ENCODE measurements around the gene EPC2. TPM values are rescaled to one million over a fixed set of nuclear protein-coding genes. Genes with fewer than 3 reads are reported as not detected.

The EPC2 gene
- total and polyA plus RNA-seq, 2 experiments from 2014 or later: 6.3 to 27.0 TPM

- TF ChIP-seq NANOG (IDR thresholded peaks at IDR 0.05; ENCODE audit: borderline replicate concordance) (no peak), EZH2phosphoT487 (IDR thresholded peaks at IDR 0.05; ENCODE audit: unreplicated experiment) (no peak), JUNB (IDR thresholded peaks at IDR 0.05; ENCODE audit: unreplicated experiment) (no peak), REST (IDR thresholded peaks at IDR 0.05; ENCODE audit: unreplicated experiment) (no peak), POLR2AphosphoS5 (IDR thresholded peaks at IDR 0.05; ENCODE audit: low read depth) (no peak), ZNF114 (CRISPR knock-in tag; IDR thresholded peaks at IDR 0.05) (no peak), ETS1 (IDR thresholded peaks at IDR 0.05) (no peak), CREB1 (CRISPR knock-in tag; IDR thresholded peaks at IDR 0.05; ENCODE audit: low read depth) (no peak), ZNF331 (CRISPR knock-in tag; IDR thresholded peaks at IDR 0.05; ENCODE audit: low read depth) (no peak)
Measured at GRCh38 chr2:148666555-148666954, 22.0 kb downstream of the EPC2 start (continued).

GRCh38 chr2:148667113-148667836 lies 22.7 kb downstream of the EPC2 start:
- Histone ChIP-seq H3K27me3 (ENCODE audit: insufficient read depth) (no peaks in the 10 kb centered on the region), H3K79me2 (replicated peaks; ENCODE audit: insufficient read depth) (peaks cover 100% of the 10 kb centered on the region), H3K9me2 (ENCODE audit: insufficient read depth) (no peaks in the 10 kb centered on the region), H3K4me3 (no peak overlapping the region), H4K20me1 (replicated peaks; ENCODE audit: insufficient read depth) (peaks cover 6% of the 10 kb centered on the region), H3K27ac (ENCODE audit: low read depth) (no peak overlapping the region), H3K4me1 (ENCODE audit: insufficient read depth) (peaks cover 9% of the 10 kb centered on the region), H3K4me2 (no peak overlapping the region), H2AFZ (no peak overlapping the region), H3K36me3 (ENCODE audit: insufficient read depth) (no peaks in the 10 kb centered on the region), H3F3A (replicated peaks; ENCODE audit: low read depth) (no peaks in the 10 kb centered on the region)
- peaks cover 6% of the 10 kb centered on the region; the same call in 1 of the 3 replicates for H3K36me3 Mint-ChIP-seq (ENCODE audit: low read depth)
- DNase-seq (ENCODE audit: low spot score) (no peak), ATAC-seq (no peak)
- no peak overlapping the region for H3K27ac Mint-ChIP-seq
- H3K4me3 Mint-ChIP-seq: no peak overlapping the region
- H3K4me1 Mint-ChIP-seq: peaks cover 36% of the 10 kb centered on the region
- H3K9me3 Mint-ChIP-seq: no peaks in the 10 kb centered on the region
- peaks cover 5% of the 10 kb centered on the region for H3K27me3 Mint-ChIP-seq (ENCODE audit: insufficient read depth, low read depth, poor library complexity)
- no peak for TF ChIP-seq ETS1 (IDR thresholded peaks at IDR 0.05)
- no peak for TF ChIP-seq CTCF (conservative IDR thresholded peaks at IDR 0.05; ENCODE audit: low read depth in 2 of 2)
- no peak for TF ChIP-seq ZNF114 (CRISPR knock-in tag; IDR thresholded peaks at IDR 0.05)
- no peak for TF ChIP-seq NANOG (IDR thresholded peaks at IDR 0.05; ENCODE audit: borderline replicate concordance)
- no peak for TF ChIP-seq REST (IDR thresholded peaks at IDR 0.05; ENCODE audit: unreplicated experiment)
- TF ChIP-seq EZH2 (IDR thresholded peaks at IDR 0.05; ENCODE audit: low read depth, unreplicated experiment): no peak
- TF ChIP-seq JUNB (IDR thresholded peaks at IDR 0.05; ENCODE audit: unreplicated experiment): no peak
- no peak for TF ChIP-seq EZH2phosphoT487 (IDR thresholded peaks at IDR 0.05; ENCODE audit: unreplicated experiment)
- TF ChIP-seq POLR2AphosphoS5 (IDR thresholded peaks at IDR 0.05; ENCODE audit: low read depth): no peak
- TF ChIP-seq STAT1 (IDR thresholded peaks at IDR 0.05; ENCODE audit: unreplicated experiment): no peak
- TF ChIP-seq CREB1 (CRISPR knock-in tag; IDR thresholded peaks at IDR 0.05; ENCODE audit: low read depth): no peak

All from GM23338 (cell line).